ENCODE measurements around the gene INHBA.

The INHBA gene

DNA sequence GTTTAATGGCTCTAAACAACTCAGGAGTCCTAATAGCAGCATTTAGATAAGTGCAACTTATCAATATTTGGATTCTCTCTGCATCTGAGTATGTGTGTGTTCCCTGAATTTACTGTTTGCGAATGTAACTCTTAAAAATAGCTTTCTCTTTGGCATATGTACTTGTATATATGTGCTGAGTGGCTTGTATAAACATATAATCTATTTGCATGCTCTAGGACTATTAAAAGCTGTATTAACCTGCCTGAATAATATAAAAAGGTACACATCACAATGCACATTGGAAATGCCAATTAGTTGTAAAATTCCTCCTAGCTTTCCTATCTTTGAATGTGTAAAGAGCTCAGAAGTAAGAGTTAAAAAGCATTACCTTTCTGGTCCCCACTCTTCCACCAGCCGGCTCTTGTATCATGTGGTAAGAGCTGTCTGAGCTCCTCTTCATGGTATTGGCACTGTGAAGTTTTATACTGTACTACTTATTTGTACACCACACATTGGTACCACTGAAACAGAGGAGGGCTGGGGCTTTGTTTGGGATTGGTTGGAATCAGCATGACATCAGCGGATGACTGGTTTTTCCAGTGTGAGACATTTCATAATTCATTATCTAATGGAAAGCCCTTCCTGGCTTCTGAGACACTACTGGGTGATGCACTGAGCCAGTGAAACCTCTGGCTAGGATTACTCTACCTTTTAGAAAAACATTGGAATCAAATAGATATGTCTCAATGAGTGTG is at the start of gene INHBA:
Gene INHBA (minus strand): TSS at position 456 of the 737 bp plus-strand sequence. CDS start 2,716 bp downstream, outside the sequence.
- no peak for DNase-seq (ENCODE audit: low read depth, low spot score)

DNA sequence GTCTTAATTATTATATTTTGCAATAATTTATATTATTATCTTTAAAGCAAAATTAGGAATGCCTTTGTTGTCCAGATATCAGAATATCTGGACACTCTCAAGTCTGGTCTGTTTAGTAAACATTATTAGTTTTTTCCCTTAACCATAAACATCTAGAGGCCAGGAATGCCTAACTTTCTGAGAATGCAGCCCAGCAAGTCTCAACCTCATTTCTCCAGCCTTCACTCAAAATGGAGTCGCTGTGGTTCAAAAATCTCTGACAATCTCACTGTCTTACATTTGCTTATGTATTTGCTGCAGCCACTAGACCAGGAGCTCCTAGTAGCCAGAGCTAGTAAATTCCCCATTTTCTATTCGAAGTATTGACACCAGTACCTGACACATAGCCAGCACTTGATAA is 49.7 kb upstream of the INHBA start:
- DNase-seq (ENCODE audit: low read depth, low spot score) = no peak

GRCh38 chr7:41750661-41751540 is 48.0 kb upstream of the INHBA start:
- DNase-seq (ENCODE audit: low read depth, low spot score) = no peak

DNA sequence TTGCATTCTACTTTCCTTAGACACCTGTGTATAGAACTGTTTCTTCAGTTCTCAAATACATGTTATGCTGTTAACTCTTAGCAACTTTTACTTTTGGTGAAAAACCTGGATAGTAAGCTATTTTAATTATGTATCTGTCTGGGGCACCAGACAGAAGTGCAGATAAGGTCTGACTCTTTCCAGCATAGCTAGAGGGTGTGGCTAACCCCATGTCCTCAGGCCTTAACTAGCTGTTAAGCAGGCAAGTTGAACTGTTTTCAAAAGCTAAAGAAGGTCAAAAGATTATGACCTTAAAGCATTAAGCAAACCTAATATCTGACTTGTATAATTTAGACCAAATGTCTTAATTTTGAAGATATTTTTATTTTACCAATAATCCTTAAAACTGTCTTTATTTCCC is 45.1 kb upstream of the INHBA start:
- no peak for DNase-seq (ENCODE audit: low read depth, low spot score)

DNA sequence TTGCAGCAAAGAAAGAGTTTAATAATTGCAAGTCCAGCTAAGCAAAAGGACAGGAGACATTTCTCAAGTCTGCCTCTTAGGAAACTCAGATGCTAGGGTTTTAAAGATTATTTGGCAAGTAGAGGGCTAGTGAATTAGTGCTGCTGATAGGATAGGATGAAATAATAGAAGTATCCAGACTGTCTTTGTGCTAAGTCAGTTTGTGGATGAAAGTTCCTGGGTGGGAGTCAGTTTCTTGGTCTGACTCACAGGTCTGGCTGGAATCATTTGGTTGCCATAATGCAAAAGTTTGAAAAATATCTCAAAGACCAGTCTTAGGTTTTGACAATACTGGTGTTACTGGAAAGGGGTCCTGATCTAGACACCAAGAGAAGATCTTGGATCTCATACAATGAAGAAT is 42.6 kb upstream of the INHBA start:
- no peak for DNase-seq (ENCODE audit: low read depth, low spot score)

- DNase-seq (ENCODE audit: low read depth, low spot score) = no peak
Observed at GRCh38 chr7:41744161-41744560, 41.3 kb upstream of the INHBA start.

DNA sequence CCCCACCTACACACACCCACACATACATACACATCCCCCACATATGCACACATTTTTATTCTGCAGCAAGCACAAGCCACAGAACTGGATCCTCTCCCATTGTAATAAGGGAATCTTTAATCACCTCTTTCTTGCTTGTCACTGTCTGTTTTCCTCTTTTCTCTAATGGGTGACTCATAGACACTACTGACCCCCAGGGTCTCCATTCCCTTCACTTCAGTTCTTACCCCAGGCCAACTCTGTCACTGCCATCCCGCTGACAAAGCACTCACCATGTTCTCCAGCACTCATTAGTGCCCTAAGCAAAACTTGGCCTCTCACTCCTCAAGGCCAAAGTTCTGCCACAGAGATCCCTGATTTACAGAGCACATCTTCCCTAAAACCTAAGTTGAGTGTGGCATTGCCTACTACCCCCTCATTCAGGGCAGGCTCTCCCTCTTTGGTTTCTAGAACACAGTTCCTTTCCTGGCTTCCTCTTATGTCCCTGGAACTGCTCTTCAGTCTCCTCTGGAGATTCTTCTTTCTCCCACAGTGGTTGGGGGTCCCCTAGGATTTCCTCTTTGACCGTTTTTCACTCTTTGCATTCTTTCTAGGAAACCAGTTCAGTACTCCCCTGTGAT is 39.6 kb upstream of the INHBA start:
- no peak for DNase-seq (ENCODE audit: low read depth, low spot score)

- no peak for DNase-seq (ENCODE audit: low read depth, low spot score)
Observed at GRCh38 chr7:41738806-41739205, 35.9 kb upstream of the INHBA start.

GRCh38 chr7:41738336-41738735 is 35.4 kb upstream of the INHBA start:
- no peak for DNase-seq (ENCODE audit: low read depth, low spot score)

- no peak for DNase-seq (ENCODE audit: low read depth, low spot score)
Observed at GRCh38 chr7:41735206-41735605, 32.3 kb upstream of the INHBA start.

DNA sequence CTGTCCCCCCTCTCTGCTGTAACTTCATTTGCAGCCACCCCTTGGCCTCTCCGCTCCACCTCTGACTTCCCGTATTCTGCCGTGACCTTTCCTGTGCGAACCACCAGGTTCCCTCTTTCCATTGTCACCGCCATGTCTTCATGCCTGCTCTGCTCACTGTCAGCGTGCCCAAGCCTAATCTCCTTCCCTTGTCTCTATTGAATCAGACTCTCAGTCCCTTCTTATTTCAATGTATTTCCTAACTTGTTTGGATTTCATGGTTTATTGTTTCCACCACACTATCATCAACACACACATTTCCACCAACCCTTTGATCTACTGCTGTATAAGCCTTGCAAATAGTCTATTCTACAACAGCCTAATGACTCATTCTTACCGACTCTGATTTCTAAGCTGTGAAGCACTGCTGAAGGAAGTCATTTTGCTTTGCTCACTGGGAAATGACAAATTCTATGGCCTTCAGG is 30.0 kb upstream of the INHBA start:
- DNase-seq (ENCODE audit: low read depth, low spot score) = no peak

- no peak for DNase-seq (ENCODE audit: low read depth, low spot score)
Observed at GRCh38 chr7:41732436-41732785, 29.5 kb upstream of the INHBA start.

- DNase-seq (ENCODE audit: low read depth, low spot score) = no peak
Observed at GRCh38 chr7:41731493-41732435, 28.9 kb upstream of the INHBA start.

GRCh38 chr7:41730668-41731067 is 27.8 kb upstream of the INHBA start:
- DNase-seq (ENCODE audit: low read depth, low spot score) = no peak

DNA sequence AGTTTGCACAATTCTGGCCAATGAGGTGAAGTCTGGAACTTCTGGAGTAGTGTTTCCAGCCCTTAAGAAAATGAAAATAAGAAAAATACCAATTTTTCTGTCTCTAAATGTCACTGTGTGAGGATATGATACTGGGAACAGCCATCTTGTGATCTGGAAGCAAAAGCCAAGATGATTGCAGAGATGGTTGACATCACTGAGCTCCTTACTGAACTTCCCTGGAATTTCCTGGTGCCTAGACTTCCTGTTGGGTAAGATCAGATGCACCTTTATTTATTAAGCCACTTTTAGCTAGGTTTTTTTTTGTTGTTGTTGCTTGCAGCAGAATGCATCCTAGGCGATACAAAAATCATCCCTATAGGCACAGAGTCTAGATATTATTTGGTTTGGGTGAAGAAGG is 27.3 kb upstream of the INHBA start:
- DNase-seq (ENCODE audit: low read depth, low spot score) = no peak

DNA sequence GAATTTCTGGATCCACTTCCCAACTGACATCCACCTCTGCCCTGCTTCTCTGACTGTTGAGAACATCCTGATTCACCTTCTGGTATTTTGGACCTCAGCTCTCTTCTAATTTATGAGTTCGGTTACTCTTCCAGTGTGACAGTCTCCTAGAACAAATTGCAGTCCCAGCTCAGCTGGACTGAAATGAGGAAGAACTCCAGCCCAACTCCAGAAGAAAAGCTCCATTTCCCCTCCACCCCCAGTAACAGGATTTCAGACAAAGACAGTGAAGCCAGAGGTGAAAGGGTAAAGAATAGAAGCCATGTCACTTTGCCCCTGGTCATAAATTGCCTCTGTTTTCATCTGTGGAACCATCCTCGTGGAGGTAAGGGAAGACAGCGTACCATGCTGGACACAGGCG is 26.2 kb upstream of the INHBA start:
- no peak for DNase-seq (ENCODE audit: low read depth, low spot score)

GRCh38 chr7:41725013-41725412 is 22.1 kb upstream of the INHBA start:
- no peak for DNase-seq (ENCODE audit: low read depth, low spot score)

- DNase-seq (ENCODE audit: low read depth, low spot score) = no peak
Observed at GRCh38 chr7:41720886-41721285, 18.0 kb upstream of the INHBA start.

DNA sequence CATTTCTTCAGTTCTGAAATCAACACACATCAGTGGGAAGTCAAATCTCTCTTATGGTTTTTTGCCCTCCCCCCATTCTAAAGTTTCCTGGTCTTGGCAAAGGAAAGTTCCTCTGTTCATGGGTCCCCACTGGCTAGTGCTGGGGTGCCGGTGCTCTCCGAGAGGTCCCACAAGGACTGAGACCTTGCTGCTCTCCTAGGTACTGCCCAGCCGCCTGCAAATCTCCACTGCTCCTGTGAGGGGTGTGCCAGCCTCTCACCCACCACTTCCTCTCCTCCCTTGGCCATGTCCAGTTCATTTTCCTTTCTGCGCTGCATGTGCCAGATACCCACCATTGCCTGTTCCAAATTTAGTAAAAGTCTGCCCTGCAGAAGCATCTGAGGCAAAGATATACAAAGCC is 17.2 kb upstream of the INHBA start:
- no peak for DNase-seq (ENCODE audit: low read depth, low spot score)

- DNase-seq (ENCODE audit: low read depth, low spot score) = no peak
Observed at GRCh38 chr7:41716691-41717090, 13.8 kb upstream of the INHBA start.

- DNase-seq (ENCODE audit: low read depth, low spot score) = no peak
Observed at GRCh38 chr7:41715000-41715399, 12.1 kb upstream of the INHBA start.
